Endothelial cell (in vitro differentiated cells): Measurements from ENCODE around the gene KCTD15. TPM values are rescaled to one million over a fixed set of nuclear protein-coding genes. Genes with fewer than 3 reads are reported as not detected.

Experiments
- DNase-seq: peaks from one replicate; pipeline ENCODE4 v3.0.0; 2021; ENCODE audit warnings: low spot score
- H3K27ac Mint-ChIP-seq: one replicate; pipeline ENCODE4 v1.8.0; 2021; ENCODE audit warnings: mixed read lengths, inconsistent platforms; ENCODE audit not compliant: unreplicated experiment
- H3K27me3 Mint-ChIP-seq: one replicate; pipeline ENCODE4 v1.8.0; 2021; ENCODE audit warnings: mild to moderate bottlenecking, moderate library complexity, mixed read lengths, inconsistent platforms; ENCODE audit not compliant: unreplicated experiment
- H3K36me3 Mint-ChIP-seq: one replicate; pipeline ENCODE4 v1.8.0; 2021; ENCODE audit warnings: mild to moderate bottlenecking, low read depth, mixed read lengths, inconsistent platforms; ENCODE audit not compliant: unreplicated experiment
- H3K4me1 Mint-ChIP-seq: one replicate; pipeline ENCODE4 v1.8.0; 2021; ENCODE audit warnings: mild to moderate bottlenecking, mixed read lengths, inconsistent platforms; ENCODE audit not compliant: unreplicated experiment
- H3K4me3 Mint-ChIP-seq: one replicate; pipeline ENCODE4 v1.8.0; 2021; ENCODE audit warnings: mild to moderate bottlenecking, mixed read lengths, inconsistent platforms; ENCODE audit not compliant: unreplicated experiment
- H3K9me3 Mint-ChIP-seq: one replicate; pipeline ENCODE4 v1.8.0; 2021; ENCODE audit warnings: mixed read lengths, inconsistent platforms; ENCODE audit not compliant: unreplicated experiment
- CTCF ChIP-seq: fragments of 200-600 bp; sonication (generic); IDR thresholded peaks from one replicate; pipeline ENCODE4 v1.5.0; 2021; ENCODE audit warnings: antibody characterized with exemption; ENCODE audit not compliant: unreplicated experiment
- total RNA-seq: library from RNA; stranded (reverse); fragmentation: NEBNext Ultra II Directional; extraction: Animal tissue kit (Norgen Biotek cat#: 25700); gene quantifications from one replicate; pipeline ENCODE4 v1.2.1, GENCODE V29; 2021; ENCODE audit not compliant: unreplicated experiment

KCTD15 gene
- total RNA-seq, 1 donor from 2014 or later = 81.1 TPM

- peaks cover 11% of the 10 kb centered on the region for H3K4me1 Mint-ChIP-seq
- no peaks in the 10 kb centered on the region for H3K9me3 Mint-ChIP-seq
- H3K4me3 Mint-ChIP-seq = no peak overlapping the region
- no peaks in the 10 kb centered on the region for H3K27me3 Mint-ChIP-seq
- no peaks in the 10 kb centered on the region for H3K36me3 Mint-ChIP-seq
- no peak for TF ChIP-seq CTCF
- H3K27ac Mint-ChIP-seq = no peak overlapping the region
- DNase-seq = no peak
These were observed 66.8 kb downstream of the KCTD15 start for GRCh38 chr19:33863436-33863835.

- TF ChIP-seq CTCF = no peak
- Mint-ChIP-seq H3K36me3 (no peaks in the 10 kb centered on the region), H3K4me3 (no peak overlapping the region), H3K27ac (no peak overlapping the region), H3K9me3 (no peaks in the 10 kb centered on the region), H3K4me1 (peaks cover 20% of the 10 kb centered on the region), H3K27me3 (no peaks in the 10 kb centered on the region)
- no peak for DNase-seq
These were observed 67.7 kb downstream of the KCTD15 start for GRCh38 chr19:33864311-33864850.

GRCh38 chr19:33865306-33865705 lies 68.6 kb downstream of the KCTD15 start:
- H3K27me3 Mint-ChIP-seq = no peaks in the 10 kb centered on the region
- DNase-seq = no peak
- no peak overlapping the region for H3K27ac Mint-ChIP-seq
- no peak overlapping the region for H3K4me3 Mint-ChIP-seq
- TF ChIP-seq CTCF = no peak
- H3K4me1 Mint-ChIP-seq = peaks cover 18% of the 10 kb centered on the region
- H3K36me3 Mint-ChIP-seq = no peaks in the 10 kb centered on the region
- H3K9me3 Mint-ChIP-seq = no peaks in the 10 kb centered on the region

Other genes starting within 250 kb of the KCTD15 start
- gene CHST8, start 174.9 kb upstream of the KCTD15 start, total RNA-seq = 0.54 TPM